OCI-LY7 (cell line): ENCODE data around the gene PMP22.

Experiments
- EZH2phosphoT487 ChIP-seq: fragments of 200-600 bp; sonication (generic); IDR thresholded peaks from 2 replicates; pipeline ENCODE4 v1.6.1; 2018; ENCODE audit warnings: low read depth, borderline replicate concordance, mild to moderate bottlenecking, mixed run types, antibody characterized with exemption, low read length, moderate library complexity, mixed read lengths
- TF ChIP-seq, protein P1 (sequence below): fragments of 200-600 bp; sonication (generic); conservative IDR thresholded peaks from 2 replicates; pipeline ENCODE4 v1.5.1; 2014; ENCODE audit warnings: mild to moderate bottlenecking, antibody characterized with exemption, low read length, moderate library complexity, mixed read lengths

DNA sequence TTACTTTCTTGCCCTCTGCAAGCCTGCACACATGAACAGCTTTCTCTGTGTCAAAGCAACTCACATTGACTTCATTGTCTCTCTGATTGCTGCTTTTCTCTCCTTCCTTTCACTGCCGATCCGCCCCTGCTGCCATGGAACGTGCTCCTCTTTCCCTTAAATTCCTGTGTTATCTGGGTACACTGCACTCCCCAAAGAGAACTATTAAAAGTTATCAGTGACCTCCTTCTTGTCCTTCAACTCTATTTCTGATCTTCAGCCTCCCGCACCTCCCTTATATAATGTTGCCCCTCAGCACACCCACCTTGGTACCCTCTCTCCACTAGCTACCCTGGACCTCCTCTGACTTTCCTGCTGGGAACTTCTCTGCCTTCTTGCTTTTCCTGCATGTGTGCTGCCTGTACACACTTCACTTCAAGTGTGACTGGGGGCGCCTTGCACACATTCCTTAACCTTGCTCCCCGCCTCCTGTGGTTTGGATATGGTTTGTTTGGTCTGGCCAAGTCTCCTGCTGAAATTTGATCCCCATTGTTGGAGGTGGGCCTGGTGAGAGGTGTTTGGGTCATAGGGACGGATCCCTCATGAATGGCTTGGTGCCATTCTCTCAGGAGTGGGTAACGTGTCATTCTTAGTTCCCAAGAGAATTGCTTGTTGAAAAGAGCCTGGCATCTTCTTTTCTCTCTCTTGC, 26.7 kb upstream of the PMP22 start:
- TF ChIP-seq, protein P1, sequence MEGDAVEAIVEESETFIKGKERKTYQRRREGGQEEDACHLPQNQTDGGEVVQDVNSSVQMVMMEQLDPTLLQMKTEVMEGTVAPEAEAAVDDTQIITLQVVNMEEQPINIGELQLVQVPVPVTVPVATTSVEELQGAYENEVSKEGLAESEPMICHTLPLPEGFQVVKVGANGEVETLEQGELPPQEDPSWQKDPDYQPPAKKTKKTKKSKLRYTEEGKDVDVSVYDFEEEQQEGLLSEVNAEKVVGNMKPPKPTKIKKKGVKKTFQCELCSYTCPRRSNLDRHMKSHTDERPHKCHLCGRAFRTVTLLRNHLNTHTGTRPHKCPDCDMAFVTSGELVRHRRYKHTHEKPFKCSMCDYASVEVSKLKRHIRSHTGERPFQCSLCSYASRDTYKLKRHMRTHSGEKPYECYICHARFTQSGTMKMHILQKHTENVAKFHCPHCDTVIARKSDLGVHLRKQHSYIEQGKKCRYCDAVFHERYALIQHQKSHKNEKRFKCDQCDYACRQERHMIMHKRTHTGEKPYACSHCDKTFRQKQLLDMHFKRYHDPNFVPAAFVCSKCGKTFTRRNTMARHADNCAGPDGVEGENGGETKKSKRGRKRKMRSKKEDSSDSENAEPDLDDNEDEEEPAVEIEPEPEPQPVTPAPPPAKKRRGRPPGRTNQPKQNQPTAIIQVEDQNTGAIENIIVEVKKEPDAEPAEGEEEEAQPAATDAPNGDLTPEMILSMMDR, result no peak
- TF ChIP-seq EZH2phosphoT487, result no peak
